ENCODE measurements around the gene MAP3K3.

The MAP3K3 gene

GRCh38 chr17:63622574-63623390 lies 565 bp downstream of the MAP3K3 start:
- peak; percentile 48 for DNase-seq

DNA sequence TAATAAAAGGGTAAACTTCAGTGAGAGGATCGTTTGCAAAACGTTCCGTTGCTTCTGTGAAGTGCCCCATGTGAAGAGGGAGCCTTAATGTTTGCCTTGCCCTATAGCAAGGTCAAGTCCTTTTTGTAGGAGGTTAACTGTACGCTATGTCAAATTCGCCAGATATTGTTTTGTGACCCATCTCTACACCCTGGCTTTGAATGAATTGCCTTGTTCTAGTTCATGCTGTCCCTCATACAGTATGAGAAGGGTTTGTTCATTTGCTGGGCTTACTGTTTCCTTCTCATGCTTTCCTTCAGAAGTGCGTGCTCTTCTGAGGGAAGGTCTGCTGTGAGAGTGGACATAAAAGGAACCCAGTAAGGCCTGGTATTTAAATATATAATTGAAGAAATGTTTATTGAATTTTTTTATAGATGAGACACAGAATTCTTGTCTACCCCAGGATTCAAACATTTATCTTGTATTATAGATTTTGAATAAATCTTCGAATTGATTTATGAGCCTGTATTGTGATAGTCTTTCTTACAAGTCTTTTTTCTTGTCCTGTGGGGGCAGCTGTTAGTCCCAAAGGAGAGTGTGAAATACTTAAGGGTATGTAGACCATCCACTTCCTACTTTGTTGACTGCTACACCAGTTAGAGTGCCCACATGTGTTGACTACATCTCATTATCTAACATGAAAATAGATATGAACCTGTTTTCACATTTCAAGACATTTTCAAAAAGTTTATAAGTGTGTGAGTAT lies 1.7 kb downstream of the MAP3K3 start:
- DNase-seq, result no peak

DNA sequence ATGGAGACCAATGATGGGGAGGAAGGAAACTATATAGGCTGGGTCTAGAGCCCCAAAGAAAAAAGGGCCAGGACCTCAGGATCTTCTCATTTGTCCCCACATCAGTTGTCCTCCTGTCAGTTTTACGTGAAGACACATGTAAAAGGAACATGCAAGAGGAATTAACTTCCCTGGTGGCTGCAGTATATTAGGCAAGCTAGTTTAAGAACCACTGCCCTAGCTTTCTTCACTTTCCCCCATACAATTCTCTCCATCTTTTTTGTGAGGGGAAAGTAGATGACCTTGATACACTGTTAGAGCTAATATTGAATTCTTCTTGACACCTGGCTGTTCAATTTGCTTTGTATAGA lies 2.3 kb downstream of the MAP3K3 start:
- DNase-seq, result no peak

GRCh38 chr17:63626551-63627180 lies 4.4 kb downstream of the MAP3K3 start:
- no peak for DNase-seq

GRCh38 chr17:63629627-63630026 lies 7.4 kb downstream of the MAP3K3 start:
- no peak for DNase-seq

DNA sequence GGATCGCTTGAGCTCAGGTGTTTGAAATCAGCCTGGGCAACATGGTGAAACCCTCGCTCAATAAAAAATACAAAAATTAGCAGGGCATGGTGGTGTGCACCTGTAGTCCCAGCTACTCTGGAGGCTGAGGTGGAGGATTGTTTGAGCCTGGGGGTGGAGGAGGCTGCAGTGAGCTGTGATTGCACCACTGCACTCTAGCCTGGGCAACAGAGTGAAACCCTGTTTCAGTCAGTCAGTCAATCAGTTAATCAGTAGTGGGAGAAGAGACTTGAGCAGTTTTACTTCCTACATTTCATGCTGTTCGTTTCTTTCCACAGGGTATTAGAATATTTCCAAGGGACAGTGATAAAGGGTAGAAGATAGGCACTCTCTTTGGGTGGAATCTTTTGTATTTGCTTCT lies 8.8 kb downstream of the MAP3K3 start:
- DNase-seq, result no peak

- no peak for DNase-seq
Measured at GRCh38 chr17:63631626-63632025, 9.4 kb downstream of the MAP3K3 start.

DNA sequence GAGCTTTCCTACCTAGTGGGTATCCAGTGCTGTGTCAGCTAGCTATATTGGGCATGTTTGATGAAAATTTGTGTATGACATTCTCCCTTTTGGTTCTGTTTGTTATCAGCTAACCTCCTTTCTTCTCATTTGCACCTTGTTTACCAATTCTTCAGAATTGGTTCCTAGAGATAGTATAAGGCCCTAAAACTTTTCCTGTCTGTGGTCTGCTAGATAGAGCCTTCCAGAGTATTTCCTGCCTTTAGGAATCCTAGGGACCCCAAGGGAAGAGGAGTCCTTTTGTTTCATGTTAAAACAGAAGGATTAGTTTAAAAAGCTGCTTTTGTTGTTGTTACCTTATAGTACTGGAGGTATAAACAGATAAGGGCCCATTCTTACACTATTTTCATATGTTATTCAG lies 11.5 kb downstream of the MAP3K3 start:
- no peak for DNase-seq

DNA sequence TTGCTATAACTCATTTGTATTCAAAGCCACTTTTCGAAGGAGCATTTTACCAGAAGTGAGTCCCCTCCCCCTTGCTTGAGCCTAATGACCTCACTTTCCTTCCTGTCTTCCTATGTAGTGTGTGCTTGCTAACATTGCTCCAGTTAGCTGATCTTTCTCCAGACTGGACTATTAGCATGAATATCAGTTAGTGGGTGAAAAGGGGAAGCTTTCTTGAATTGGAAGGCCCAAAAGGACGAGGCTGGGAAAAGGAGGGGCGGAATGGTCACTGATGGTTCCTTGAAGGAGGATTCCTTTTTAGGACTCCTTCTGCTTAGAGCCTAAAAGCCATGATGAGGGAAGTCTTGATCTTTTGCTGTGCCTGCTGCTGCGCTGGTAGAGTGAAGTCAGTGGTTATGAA lies 11.9 kb downstream of the MAP3K3 start:
- no peak for DNase-seq

DNA sequence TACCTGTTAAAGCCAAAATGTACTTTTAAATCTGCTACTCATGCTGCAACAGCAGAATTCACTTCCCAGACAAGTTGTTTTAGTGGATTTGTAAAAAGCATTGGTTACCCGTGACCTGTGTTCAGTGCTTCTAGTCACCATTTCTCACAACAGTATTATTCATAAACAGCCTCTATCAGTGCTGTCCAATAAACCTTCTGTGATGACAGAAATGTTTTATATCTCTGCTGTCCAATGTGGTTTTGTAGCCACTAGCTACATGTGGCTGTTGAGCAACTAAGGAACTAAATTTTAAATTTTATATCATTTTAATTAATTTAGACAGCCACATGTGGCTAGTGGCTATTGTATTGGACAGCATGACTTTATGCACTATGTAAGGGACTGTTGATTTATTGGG lies 12.6 kb downstream of the MAP3K3 start:
- no peak for DNase-seq

GRCh38 chr17:63635290-63635689 lies 13.1 kb downstream of the MAP3K3 start:
- DNase-seq, result no peak

- no peak for DNase-seq
Measured at GRCh38 chr17:63635787-63636186, 13.6 kb downstream of the MAP3K3 start.

GRCh38 chr17:63639125-63639524 lies 16.9 kb downstream of the MAP3K3 start:
- DNase-seq, result peak; percentile 58

DNA sequence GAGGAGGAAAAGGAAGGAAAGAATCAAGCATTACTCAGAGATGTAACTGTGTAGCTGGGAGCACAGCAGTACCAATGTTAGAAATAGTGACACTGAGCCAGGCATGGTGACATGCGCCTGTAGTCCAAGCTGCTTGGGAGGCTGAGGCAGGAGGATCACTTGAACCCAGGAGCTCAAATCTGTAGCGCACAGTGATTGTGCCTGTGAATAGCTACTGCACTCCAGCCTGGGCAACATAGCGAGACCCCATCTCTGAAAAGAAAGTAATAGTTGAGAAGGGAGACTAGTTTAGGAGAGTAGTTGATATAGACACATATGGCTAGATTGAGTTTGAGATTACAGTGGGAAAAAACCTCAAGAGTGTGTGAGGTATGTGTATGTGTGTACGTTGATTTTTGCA lies 17.8 kb downstream of the MAP3K3 start:
- no peak for DNase-seq

DNA sequence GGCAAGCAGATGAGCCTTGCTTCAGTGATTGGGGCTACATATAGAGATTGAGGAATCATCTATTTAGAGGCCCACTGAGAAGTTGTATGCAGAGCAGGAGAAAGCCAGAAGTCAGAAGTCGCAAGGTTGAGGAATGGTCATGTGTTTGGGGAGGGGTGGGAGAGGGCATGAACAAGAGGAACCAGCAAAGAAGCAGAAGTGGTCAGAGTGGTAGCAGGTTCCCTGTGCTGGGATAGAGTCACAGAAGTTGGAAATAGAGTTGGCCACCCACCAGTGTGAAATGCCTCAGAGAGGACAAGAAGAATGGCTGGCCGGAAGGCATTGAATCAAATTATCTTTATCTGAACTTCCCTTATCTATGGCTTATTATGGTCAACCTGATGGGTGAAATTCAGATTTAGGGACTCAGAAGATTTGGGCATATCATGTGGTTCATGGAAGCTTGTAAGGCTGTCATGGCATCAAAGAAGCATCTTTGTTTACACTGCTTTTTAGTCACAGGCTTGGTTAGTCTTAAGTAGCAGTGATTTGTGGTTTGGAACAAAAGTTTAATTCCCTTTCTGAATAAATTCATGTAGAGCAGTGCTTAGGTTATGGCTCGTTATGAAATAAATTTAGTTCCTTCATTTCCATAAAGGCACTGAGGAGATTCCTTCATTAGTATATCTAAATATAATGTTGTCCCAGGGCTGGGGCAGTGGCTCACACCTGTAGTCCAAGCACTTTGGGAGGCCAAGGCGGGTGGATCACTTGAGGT lies 19.7 kb downstream of the MAP3K3 start:
- no peak for DNase-seq

- DNase-seq, result no peak
Measured at GRCh38 chr17:63644846-63645245, 22.6 kb downstream of the MAP3K3 start.

DNA sequence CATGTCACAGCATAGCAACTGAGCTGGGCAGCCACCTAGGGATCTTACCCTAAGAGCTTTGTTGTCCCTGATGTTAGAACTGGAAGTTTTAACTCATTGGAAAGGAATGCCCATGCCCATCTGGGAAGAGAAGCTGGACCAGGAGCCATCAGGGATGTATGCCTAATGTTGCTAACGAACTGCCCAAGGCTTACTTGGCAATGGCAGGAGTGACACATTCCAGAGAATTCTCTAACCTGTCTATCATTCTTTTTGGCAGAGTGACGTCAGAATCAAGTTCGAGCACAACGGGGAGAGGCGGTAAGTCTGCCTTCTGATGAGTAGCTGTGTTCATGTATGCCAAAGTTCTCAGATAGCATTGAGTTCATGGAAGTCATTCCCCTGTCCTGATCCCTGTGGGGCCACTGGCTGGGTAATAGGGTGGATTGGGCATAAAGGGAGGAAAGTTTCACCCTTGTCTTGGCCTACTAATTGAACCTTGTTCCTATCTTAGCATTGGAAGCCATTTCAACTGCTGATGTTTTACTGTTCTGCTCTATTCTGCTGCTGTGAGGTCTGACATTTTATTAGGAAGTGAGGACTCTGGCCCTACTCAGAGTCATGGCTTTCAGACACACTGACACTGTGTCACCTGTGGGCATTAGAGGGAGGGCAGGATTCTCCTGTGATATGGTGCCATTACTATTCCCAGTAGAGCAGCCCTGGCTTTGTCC lies 23.7 kb downstream of the MAP3K3 start:
- no peak for DNase-seq

DNA sequence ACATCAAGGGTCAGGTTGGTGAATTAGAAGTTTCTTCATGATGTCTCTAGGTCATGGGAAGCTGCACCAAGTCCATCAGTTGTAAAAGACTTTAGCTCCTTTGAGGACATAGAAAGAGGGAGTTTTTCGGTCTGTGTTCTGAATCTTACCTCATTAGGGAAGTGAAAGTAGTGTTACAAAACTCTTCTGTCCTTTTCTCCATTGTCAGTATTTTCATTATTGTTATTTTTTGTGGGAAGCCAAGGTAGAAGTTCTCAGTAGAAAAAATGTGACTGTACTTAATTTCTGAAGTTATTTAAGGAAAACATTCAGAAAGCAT lies 24.2 kb downstream of the MAP3K3 start:
- no peak for DNase-seq

GRCh38 chr17:63647065-63647725 lies 25.0 kb downstream of the MAP3K3 start:
- no peak for DNase-seq

GRCh38 chr17:63647936-63648335 lies 25.7 kb downstream of the MAP3K3 start:
- no peak for DNase-seq

- DNase-seq, result no peak
Measured at GRCh38 chr17:63649813-63650212, 27.6 kb downstream of the MAP3K3 start.

DNA sequence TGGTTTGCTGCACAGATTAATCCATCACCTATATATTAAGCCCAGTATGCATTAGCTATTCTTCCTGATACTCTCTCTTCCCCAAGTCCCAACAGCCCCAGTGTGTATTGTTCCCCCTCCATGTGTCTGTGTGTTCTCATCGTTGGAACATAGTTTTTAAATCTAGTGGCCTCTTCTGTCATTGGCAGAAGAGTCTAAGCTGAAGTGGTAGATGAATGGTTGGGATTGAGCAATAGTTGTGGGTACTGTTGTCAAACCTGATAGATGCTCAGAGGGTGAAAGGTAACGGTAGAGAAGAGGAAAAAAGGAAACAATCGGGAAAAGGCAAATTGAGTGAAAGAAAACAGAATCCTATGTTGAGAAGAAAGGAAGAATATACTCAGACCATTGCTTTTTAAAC lies 29.9 kb downstream of the MAP3K3 start:
- DNase-seq, result peak; percentile 18
